NCI-H345 treated with DMSO at 0.1 percent for 48 hours (cell line): Measurements from ENCODE around the gene PKMYT1.

Source experiments
- DNase-seq: peaks from one replicate; lab custom pipeline; 2025; ENCODE audit not compliant: unreplicated experiment; lab: John Stamatoyannopoulos, UW

The PKMYT1 gene

DNA sequence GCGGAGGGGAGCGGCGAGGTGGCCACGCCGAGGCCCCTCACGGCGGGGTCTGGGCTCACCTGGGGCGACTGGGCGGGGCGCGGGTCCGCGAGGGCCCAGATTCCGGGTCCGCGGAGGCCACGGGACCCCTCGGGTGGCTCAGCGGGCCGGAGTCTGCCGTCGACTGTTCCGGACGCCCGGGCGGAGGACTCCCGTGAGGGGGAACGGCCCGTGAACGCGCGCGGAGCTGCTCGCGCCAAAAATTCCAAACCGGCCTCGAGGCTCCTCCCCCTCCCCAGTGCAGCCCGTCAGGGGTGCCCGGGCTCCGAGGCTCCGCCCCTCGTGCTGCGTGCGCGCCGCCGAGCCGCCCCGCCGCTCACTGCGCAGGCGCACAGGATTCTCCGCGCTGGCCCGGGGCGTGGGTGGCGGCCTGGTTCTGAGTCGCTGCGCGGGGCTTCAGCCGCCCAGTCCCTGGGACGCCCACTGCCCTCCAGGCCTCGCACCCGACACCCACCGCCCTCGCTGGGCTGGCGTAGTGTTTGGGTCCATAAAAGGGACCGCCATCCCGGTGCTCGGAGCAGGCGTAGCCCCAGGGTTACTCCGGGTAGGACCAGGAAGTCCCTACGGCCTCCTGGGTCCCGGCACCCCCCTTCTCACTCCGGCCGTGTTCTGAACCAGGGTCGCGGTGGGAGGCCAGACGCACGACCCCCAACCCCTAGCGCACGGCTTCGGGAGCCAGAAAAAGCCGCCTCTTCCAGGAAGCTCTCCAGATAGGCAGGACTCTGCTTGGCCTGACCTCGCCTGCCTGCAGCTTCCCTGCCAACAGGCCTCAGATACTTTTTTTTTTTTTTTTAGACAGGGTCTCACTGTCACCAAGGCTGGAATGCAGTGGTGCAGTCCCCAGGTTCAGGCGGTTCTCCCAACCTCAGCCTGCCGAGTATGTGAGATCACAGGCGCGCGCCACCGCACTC lies at the start of gene PKMYT1:
Gene PKMYT1, minus strand, starts transcription at position 220 of the 950 bp plus-strand sequence. CDS start 789 bp downstream, outside the sequence.
- peak; percentile 85 for DNase-seq

DNA sequence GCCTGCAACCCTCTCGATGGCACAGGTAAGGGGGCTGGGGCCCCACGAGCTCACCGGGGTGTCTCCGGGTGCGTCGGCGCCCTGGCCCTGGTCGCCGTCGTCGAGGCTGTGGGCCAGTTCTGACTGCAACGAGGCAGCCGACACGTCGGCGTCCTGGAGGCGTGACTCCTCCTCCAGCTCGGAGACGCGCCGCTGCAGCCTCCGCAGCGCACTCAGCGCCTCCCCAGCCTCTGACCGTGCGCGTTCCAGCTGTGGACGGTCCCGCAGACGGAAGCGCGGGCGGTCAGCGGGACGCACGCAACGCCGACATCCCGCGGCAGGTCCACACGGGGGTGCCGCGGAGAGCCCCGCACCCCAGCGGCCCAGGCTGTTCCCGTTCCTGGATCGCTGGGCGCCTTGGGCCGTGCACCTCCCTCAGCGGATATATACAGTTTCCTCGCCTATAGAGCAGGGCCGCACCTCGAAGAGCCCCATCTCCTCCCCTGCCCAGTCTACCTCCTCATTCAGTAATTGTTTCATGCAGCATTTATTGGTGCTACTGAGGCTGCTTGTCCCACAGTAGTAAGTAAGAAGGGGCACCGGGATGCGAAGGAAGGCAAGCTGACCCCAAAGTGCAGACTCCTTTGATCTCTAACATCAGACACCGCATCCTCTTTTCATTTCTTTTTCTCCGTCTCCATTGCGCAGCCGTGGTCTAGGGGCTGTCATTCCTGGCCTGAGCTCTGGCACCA lies 49.4 kb upstream of the PKMYT1 start:
- no peak for DNase-seq

DNA sequence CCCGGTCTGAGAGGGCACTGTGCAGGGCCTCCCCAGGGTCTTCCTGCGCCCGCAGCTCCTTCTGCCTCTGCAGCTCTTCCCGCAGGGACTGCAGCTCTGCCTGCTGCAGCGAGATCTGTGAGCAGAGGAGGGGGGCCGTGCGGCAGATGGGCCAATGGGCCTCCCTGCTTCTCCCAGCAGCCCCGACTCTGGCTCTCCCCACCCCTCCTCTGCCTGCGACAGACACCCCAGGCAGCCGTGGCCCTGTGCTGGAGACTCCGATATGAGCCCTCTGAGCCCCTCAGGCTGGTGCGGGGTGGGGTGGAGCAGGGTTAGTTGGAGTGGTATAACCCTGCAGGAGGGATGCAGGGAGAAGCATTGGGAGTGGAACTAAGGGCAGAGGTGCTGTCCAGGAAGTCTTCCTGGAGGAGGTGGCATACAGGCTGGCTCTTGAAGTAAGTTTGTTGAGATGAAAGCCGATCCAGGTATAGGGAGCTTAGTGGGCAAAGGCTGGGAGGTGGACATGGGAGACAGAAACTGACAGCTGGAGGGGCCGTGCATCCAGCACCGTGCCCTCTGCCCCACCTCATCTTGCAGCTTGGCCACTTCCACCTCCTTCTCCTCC lies 48.6 kb upstream of the PKMYT1 start:
- DNase-seq, result no peak

DNA sequence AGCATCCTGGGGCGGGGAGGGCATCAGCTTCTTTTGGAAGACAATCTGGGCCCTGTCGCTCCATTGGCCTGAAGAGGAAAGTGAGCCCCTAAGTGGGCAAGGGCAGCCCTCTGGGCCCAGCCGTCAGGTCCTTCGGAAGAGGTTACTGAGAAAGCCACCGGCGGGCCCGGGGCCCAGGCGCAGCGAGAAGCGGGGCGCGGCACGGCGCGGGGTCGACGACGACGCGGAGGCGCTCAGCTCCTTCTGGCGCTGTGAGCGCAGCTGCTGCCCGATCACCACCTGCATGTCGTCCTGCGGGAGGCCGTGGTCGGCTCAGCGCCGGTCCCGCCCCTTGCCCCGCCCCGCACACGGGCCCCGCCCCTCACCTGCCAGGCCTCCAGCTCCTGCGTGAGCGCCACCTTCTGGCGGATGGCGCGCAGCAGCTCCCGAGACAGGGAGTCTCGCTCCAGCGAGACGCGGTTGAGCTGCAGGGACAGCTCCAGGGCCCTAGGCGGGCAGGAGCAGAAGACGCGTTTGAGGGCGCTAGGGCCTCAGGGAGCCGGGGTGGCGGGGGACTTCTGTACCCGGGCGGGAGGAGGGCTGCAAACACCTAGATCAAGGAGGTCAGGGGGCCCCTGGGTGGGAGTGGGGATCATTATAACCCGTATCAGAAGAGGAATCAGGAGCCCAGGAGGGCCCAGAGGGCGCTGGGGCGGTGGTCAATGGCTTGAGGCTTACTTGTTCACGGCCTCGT lies 47.9 kb upstream of the PKMYT1 start:
- DNase-seq, result peak; percentile 59

DNA sequence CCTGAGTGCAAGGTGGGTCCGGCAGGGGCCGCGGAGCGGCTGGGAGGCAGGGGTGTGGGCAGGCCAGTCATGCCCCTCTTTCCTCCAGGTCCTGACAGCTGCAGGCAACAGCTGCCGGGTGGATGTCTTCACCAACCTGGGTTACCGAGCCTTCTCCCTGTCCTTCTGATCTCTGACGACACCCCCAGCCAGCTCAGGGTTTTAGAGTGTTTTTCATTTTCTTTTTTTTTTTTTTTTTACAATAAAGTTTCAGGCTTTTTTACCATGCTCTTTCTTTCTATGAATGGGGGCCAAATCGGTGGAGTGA lies 47.2 kb upstream of the PKMYT1 start:
- no peak for DNase-seq

DNA sequence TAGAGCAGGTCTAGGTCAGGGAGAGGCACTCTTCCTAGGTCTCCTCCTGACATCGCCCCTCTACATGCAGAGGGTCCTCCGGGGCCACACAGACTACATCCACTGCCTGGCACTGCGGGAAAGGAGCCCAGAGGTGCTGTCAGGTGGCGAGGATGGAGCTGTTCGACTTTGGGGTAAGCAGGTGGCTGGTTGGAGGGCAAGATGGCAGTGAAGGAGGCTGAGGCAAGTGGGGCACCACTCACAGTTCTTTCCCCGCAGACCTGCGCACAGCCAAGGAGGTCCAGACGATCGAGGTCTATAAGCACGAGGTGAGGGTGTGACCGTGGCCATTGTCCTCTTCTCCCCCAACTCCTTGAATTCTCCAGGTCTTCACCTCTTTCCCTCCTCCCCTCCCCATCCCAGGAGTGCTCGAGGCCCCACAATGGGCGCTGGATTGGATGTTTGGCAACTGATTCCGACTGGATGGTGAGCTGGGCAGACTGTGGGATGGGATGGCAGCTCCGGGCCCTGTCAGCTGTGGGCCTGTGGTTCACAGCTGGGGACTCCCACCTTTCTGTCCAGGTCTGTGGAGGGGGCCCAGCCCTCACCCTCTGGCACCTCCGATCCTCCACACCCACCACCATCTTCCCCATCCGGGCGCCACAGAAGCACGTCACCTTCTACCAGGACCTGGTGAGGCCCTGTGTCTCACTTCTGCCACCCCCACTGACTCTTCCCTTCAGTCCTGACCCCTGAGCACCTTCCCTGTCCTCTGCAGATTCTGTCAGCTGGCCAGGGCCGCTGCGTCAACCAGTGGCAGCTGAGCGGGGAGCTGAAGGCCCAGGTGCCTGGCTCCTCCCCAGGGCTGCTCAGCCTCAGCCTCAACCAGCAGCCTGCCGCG lies 46.6 kb upstream of the PKMYT1 start:
- DNase-seq, result no peak

DNA sequence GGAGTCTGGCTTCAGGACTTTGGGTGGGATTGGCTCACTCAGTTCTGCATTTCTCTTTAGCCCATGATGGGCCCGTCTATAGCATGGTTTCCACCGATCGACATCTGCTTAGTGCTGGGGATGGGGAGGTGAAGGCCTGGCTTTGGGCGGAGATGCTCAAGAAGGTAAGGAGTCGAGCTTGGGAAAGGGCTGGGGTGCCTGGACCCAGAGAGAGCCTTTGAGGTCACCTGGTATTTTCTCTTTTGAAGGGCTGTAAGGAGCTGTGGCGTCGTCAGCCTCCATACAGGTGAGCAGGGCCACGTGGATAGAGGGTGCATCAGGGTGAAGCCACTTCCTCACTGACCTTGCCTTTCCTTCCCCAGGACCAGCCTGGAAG lies 45.7 kb upstream of the PKMYT1 start:
- DNase-seq, result no peak

DNA sequence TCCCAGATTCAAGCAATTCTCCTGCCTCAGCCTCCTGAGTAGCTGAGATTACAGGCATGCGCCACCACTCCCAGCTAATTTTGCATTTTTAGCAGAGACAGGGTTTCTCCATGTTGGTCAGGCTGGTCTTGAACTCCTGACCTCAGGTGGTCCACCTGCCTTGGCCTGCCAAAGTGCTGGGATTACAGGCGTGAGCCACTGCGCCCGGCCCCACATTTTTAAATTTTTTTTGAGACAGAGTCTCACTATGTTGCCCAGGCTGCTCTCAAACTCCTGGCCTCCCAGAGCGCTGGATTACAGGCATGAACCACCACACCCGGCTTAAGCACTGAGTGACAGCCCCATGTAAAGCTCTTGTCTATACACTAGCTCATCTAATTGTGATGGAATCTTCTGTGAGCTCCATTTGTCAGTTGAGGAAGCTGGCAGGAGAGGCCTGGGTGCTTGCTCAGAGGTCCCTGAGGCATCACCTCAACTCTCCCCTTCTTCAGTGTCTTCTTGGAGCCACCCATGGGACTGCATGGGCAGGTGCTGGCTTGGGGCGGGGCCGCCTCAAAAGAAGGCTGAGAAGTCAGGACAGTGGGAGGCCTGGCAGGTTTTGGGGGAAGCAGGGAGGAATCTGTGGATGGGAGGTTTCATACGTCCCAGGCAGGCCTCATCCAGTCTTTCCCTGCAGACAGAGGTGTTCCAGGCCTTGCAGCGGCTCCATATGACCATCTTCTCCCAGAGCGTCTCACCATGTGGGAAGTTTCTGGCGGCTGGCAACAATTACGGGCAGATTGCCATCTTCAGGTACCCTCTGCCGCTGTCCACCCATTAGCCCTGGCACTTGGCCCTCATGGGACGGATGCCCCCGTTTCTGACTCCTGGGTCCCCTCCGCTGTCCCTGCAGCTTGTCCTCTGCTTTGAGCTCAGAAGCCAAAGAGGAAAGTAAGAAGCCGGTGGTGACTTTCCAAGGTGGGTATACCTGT lies 45.1 kb upstream of the PKMYT1 start:
- no peak for DNase-seq

DNA sequence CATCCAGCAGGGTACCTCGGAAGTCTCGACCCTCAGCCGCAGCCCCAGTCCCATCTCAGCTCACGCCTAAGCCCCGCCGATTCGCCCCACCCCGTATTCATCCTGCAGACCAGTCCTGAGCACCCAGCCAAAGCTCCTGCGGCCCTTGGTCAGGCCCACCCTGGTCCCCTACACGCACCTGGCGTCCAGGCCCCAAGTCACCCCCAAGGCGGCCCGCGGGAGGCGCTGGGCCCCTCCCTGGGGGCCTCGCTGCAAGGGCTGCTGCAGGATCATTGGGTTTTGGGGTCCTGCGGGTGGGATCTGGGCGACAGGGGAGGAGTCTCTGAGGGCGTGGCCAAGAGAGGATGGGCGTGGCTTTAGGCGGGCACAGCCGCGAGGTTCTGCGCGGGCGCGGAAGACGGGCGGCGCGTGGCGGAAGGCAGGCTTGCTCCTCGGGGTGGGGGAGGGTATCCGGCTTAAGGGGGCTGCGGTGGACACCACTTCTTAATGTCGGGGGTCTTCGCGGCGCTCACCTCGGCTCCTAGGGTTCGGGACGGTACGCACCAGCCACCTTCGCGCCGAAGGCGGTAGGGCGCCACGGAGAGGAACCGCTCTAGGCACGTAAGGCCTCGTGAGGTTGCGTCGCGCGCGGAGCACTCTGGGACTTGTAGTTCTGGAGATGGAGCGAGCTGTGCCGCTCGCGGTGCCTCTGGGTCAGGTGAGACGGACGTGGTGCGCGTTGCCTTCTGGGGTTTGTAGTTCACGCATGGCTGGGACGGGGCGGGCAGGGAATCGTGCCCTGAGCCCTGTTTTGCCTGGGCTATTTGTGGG lies 43.6 kb upstream of the PKMYT1 start, which contains the start of the genes HCFC1R1 and THOC6:
Gene HCFC1R1, minus strand, starts transcription at position 274 of the 810 bp plus-strand sequence. Its CDS starts 1 bp downstream, at position 273.
Gene THOC6, plus strand, starts transcription at position 367 of the 810 bp plus-strand sequence. Its CDS starts 292 bp downstream, at position 659.
- peak; percentile 92 for DNase-seq

DNA sequence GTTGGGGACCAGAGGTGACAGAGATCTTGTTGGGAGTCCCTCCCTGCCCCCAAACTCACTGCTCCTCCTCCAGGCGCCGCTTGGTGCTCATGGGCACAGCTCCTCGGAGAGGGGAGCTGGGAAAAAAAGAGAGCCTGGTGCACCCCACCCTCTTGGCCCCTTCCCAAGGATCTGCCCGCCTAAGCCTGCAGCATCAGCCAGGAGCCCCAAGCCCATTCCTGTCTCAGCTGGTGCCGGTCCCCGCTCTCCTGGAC lies 43.1 kb upstream of the PKMYT1 start:
- DNase-seq, result no peak

DNA sequence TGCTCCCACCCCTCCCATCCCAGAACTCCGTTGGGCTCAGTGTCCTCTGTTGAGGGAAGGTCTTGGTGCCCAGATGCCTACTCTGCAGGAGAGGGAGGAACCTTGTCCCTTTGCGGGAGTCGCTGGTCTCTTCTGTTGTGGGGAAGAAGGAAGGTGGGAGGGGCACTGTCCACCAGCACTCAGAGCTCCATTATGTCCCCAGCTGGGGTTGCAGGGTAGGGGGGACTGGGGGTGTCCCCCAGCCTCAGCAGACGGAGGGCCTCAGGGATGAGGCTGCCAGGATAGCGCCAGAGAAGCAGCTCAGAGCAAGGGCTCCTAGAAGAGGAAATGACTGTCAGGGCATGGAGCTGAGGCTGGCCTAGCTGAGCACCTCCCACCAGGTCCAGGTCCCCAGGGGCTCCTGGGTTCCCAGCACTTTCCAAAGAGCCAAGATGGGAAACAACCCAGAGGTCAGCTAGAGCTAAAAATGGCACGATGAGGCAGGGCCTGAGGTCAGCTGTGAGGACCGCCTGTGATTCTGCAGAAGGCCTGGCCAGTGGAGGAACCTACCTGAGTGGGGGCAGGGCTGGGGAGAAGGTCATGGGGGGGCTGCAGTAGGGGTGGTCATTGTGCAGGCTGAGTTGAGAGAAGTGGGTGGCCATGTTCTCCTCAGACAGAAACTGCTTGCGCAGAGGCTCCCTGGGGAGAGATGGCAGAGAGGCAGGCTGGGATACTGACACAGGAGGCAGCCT lies 42.6 kb upstream of the PKMYT1 start:
- peak; percentile 57 for DNase-seq

DNA sequence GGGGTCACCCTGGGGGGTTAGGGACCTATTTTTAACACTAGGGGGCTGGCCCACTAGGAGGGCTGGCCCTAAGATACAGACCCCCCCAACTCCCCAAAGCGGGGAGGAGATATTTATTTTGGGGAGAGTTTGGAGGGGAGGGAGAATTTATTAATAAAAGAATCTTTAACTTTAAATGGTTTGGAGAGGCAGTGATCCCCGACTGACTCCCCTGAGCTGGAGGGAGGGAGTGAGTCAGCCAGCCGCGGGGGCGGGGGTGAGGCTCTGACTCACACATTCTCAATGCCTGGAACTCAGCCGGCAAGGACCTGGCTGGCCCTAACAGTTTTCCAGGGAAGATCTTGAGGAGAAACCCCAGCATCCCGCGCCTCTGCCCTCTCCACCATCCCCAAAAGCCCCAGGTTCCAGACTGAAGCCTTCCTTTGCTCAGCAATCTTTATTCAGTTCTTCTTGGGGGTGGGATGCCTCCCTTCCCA lies 42.0 kb upstream of the PKMYT1 start:
- DNase-seq, result no peak

DNA sequence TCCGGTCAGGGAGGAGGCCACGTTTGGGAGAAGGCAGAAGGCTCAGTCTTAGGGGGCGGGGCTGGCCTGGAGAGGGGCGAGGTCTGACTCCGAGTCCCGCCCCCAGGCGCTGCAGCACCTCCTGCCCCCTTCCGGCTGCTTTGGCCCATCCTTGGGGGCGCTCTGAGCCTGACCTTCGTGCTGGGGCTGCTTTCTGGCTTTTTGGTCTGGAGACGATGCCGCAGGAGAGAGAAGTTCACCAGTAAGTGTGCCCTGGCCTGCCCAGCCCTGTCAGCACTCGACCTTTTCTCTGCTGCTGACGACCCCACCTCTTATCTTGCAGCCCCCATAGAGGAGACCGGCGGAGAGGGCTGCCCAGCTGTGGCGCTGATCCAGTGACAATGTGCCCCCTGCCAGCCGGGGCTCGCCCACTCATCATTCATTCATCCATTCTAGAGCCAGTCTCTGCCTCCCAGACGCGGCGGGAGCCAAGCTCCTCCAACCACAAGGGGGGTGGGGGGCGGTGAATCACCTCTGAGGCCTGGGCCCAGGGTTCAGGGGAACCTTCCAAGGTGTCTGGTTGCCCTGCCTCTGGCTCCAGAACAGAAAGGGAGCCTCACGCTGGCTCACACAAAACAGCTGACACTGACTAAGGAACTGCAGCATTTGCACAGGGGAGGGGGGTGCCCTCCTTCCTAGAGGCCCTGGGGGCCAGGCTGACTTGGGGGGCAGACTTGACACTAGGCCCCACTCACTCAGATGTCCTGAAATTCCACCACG lies 41.4 kb upstream of the PKMYT1 start:
- peak; percentile 62 for DNase-seq

DNA sequence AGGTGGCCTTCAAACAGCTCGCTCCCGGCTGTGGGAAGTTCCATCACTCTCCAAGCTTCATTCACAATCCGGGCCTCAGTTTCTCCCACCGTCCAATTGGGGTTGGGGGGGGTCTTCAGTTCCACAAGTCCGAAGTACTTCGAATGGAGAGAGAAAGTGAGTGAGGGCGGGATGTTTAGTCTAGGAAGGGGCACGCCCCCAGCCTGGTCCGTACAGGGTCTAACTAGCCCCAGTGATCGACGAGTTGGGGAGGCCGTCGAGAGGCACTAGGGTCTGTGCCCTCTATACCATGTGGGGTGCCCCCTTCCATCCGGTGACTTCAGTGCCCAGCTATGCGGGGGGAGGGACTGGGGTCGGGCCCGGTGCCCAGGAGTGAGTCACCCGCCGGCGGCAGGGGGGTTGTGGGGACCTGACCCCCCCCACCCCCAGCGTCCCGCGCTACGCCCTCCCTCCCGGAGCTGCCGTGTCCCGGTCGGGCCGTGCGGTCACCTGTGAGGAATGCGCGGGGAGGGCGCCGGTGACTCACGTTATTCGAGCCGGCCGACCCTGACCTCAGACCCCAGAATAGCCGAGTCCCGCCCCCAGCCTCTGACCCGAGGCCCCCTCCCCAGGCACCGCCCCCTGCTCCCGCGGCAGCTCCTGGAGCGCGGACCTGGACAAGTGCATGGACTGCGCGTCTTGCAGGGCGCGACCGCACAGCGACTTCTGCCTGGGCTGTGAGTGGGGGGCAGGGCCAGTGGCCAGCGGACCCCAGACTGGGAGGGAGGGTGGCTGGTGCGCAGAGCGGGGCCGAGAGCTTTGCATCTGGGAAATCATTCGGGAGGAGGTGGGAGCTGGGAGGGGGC lies 40.6 kb upstream of the PKMYT1 start:
- DNase-seq, result peak; percentile 39

DNA sequence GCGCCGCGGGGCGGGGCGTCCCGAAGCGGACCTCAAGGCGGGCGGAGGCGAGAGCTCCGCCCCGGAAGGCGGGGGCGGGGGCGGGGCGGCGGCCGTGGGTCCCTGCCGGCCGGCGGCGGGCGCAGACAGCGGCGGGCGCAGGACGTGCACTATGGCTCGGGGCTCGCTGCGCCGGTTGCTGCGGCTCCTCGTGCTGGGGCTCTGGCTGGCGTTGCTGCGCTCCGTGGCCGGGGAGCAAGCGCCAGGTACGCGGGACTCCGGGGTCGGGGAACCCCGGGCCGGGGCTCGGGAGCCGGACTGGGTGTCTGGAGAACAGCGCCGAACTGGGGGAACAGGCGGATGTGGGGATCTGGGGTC lies 40.0 kb upstream of the PKMYT1 start, which contains the start of gene TNFRSF12A:
Gene TNFRSF12A, plus strand, starts transcription at position 122 of the 357 bp plus-strand sequence. Its CDS starts 30 bp downstream, at position 152.
- peak; percentile 47 for DNase-seq
